Upper lobe of right lung (tissue), 1 donor: ENCODE measurements around the gene SLU7. TPM values are rescaled to one million over a fixed set of nuclear protein-coding genes. Genes with fewer than 3 reads are reported as not detected.

ENCODE experiments used
- ATAC-seq: fragments of 200-7000 bp; cut with Tn5 transposase; one replicate; pipeline ENCODE4 v1.9.1; 2020; ENCODE audit warnings: mild to moderate bottlenecking, moderate library complexity
- DNase-seq: peaks from one replicate; pipeline ENCODE4 v3.0.0-alpha.2; 2020
- H3K27ac ChIP-seq: fragments of 200-600 bp; one replicate; pipeline ENCODE4 v1.8.0; 2022
- H3K27me3 ChIP-seq: fragments of 200-600 bp; one replicate; pipeline ENCODE4 v1.8.0; 2022; ENCODE audit warnings: mild to moderate bottlenecking
- H3K36me3 ChIP-seq: fragments of 200-600 bp; one replicate; pipeline ENCODE4 v1.8.0; 2022
- H3K4me1 ChIP-seq: fragments of 200-600 bp; one replicate; pipeline ENCODE4 v1.8.0; 2022
- H3K4me3 ChIP-seq: fragments of 200-600 bp; one replicate; pipeline ENCODE4 v1.8.0; 2022; ENCODE audit warnings: mild to moderate bottlenecking
- H3K9me3 ChIP-seq: fragments of 200-600 bp; one replicate; pipeline ENCODE4 v1.8.0; 2022
- intact Hi-C: fragments of 100-400 bp; cut with DNase I; formaldehyde crosslinking; loops from one replicate; pipeline ENCODE4 v1.11.0; 2022
- total RNA-seq: library from RNA; stranded (reverse); fragmentation: NEBNext Ultra II Directional; extraction: Animal tissue kit (Norgen Biotek cat#: 25700); gene quantifications from one replicate; pipeline ENCODE4 v1.2.1, GENCODE V29; 2021
- TF ChIP-seq, protein P1 (sequence below): fragments of 200-600 bp; IDR thresholded peaks from one replicate; pipeline ENCODE4 v1.8.0; 2022; ENCODE audit warnings: antibody characterized with exemption
- donor health status: DM: no; HTN: yes; CAD: no; lungs with severe emphysema.

Gene SLU7
- total RNA-seq, 1 donor from 2014 or later, result 49.2 TPM

DNA sequence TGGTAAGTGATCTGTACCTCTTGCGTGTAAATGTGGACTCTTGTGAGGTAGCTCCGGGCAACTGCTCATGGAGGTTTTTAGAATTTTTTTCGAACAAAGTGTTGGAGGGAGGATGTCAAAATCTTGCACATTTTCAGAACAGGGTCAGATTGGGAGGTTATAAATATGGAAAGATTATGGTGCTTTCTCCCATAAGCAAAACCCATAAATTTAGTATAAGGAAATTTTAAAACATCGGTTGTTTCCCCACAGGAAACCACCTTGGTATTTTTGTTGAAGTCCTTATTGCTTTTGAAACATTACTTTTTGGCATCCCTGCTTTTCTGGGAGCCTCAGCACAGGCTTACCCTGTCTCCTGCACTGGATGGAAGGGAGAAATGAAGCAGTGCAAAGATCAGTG, 36.7 kb upstream of the SLU7 start:
- no peaks in the 10 kb centered on the region for H3K9me3 ChIP-seq
- ATAC-seq (no peak), DNase-seq (no peak)
- H3K27ac ChIP-seq, result no peak overlapping the region
- TF ChIP-seq, protein P1, sequence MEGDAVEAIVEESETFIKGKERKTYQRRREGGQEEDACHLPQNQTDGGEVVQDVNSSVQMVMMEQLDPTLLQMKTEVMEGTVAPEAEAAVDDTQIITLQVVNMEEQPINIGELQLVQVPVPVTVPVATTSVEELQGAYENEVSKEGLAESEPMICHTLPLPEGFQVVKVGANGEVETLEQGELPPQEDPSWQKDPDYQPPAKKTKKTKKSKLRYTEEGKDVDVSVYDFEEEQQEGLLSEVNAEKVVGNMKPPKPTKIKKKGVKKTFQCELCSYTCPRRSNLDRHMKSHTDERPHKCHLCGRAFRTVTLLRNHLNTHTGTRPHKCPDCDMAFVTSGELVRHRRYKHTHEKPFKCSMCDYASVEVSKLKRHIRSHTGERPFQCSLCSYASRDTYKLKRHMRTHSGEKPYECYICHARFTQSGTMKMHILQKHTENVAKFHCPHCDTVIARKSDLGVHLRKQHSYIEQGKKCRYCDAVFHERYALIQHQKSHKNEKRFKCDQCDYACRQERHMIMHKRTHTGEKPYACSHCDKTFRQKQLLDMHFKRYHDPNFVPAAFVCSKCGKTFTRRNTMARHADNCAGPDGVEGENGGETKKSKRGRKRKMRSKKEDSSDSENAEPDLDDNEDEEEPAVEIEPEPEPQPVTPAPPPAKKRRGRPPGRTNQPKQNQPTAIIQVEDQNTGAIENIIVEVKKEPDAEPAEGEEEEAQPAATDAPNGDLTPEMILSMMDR, result no peak
- H3K4me3 ChIP-seq, result no peak overlapping the region
- intact Hi-C loops, result no loop called here
- H3K36me3 ChIP-seq, result no peaks in the 10 kb centered on the region
- H3K27me3 ChIP-seq, result no peaks in the 10 kb centered on the region
- H3K4me1 ChIP-seq, result peaks cover 4% of the 10 kb centered on the region

DNA sequence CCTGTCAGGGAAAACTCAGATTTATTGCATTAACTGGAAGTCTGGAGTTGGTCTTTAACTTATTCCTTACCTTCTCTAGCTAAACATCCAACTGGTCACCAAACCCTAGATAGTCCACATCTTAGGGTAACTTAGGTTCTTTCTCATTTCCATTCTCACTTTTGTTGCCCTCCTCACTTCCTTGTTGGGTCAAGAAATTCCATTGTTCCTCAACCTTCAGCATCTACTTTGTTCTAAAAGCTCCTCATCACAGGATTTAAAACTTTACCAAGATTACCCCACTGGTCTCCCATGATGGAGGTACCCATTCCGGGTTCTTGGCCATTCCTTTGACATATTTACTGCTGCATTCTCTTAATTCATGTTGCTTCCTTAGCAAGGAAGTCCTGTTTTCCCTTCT, 34.9 kb upstream of the SLU7 start:
- ATAC-seq (no peak), DNase-seq (no peak)
- TF ChIP-seq, protein P1, result no peak
- Histone ChIP-seq H3K4me3 (no peak overlapping the region), H3K27ac (no peak overlapping the region), H3K27me3 (no peaks in the 10 kb centered on the region), H3K4me1 (peaks cover 4% of the 10 kb centered on the region), H3K9me3 (no peaks in the 10 kb centered on the region), H3K36me3 (no peaks in the 10 kb centered on the region)
- intact Hi-C loops, result no loop called here

DNA sequence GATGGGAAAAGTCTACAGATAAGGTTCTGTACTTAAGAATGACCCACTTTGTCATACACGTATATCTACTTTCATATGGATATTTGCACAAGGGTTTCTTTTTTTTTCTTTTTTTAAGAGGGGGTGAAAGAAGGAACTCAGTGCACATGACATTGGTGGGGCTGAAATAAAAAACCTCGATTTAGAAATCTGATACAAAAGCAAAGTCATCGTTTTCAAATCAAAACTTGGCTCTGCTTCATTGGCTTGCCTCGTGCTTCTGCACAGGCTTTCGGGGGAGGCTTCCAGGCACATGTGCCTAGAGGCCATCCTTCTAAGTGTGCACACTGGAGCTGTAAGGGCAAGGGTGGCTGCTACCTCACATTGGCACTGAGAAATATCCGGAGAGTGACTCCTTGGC, 33.9 kb upstream of the SLU7 start:
- no peaks in the 10 kb centered on the region for H3K27me3 ChIP-seq
- no peaks in the 10 kb centered on the region for H3K9me3 ChIP-seq
- H3K4me3 ChIP-seq, result no peak overlapping the region
- ATAC-seq (peak; percentile 77), DNase-seq (no peak)
- H3K36me3 ChIP-seq, result no peaks in the 10 kb centered on the region
- peaks cover 4% of the 10 kb centered on the region for H3K4me1 ChIP-seq
- H3K27ac ChIP-seq, result no peak overlapping the region
- TF ChIP-seq, protein P1, result no peak
- intact Hi-C loops, result no loop called here

DNA sequence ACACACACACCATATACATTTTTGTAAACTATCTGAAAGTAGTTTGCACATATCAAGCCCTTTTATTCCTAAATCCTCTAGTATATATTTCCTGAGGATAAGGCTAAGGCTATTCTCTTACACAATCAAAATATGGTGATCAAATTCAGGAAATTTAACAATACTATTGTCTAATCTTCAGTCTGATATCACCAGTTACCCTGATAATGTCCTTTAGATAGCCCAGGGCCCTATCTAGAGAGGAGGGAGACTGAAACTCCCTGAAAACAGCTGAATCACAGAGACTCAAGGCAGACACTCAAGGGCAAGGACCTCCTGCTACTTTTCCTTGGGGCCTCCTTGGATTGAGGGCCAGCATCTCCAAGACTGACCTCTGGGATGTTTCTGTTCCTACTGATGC, 33.2 kb upstream of the SLU7 start:
- intact Hi-C loops, result no loop called here
- Histone ChIP-seq H3K36me3 (no peaks in the 10 kb centered on the region), H3K27me3 (no peaks in the 10 kb centered on the region), H3K9me3 (no peaks in the 10 kb centered on the region), H3K4me1 (peaks cover 4% of the 10 kb centered on the region), H3K4me3 (no peak overlapping the region), H3K27ac (no peak overlapping the region)
- DNase-seq, result no peak
- TF ChIP-seq, protein P1, result no peak
- ATAC-seq, result no peak

DNA sequence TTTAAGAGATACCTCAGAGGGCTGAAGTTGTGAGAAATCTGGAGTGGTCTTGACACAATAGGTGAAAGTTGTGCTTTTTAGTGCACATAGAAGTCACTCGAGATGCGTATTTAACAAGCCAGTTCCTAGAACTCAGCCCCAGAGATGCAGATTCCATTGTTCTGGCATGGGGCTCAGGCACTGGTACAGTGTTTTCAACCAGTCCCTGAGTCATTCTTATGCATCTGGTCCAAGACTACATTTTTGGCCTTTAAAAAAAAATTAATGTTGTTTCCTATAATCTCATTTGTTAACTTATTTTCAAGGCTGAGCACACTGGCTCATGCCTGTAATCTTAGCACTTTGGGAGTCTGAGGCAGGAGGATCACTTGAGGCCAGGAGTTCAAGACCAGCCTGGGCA, 32.4 kb upstream of the SLU7 start:
- ATAC-seq (no peak), DNase-seq (no peak)
- Histone ChIP-seq H3K36me3 (no peaks in the 10 kb centered on the region), H3K27ac (no peak overlapping the region), H3K9me3 (no peaks in the 10 kb centered on the region), H3K4me1 (peaks cover 4% of the 10 kb centered on the region), H3K27me3 (no peaks in the 10 kb centered on the region), H3K4me3 (no peak overlapping the region)
- intact Hi-C loops, result no loop called here
- TF ChIP-seq, protein P1, result no peak
